Stimulated activated CD8-positive, alpha-beta memory T cell treated with anti-CD3 and anti-CD28 coated beads, Interleukin-4, amount 100 ng/mL, for 1 hour (primary cell): ENCODE measurements around the gene E2F2.

Experiments used
- DNase-seq, 2 donors: peaks; one replicate each; pipeline ENCODE4 v3.0.0-alpha.2; 2020; ENCODE audit warnings: low read depth in 2 of 2, low spot score in 1 of 2

The E2F2 gene

GRCh38 chr1:23563003-23563402 lies 32.0 kb upstream of the E2F2 start:
- no peak for DNase-seq

- no peak for DNase-seq
These were observed 31.3 kb upstream of the E2F2 start for GRCh38 chr1:23562137-23562876.

GRCh38 chr1:23561813-23562100 lies 30.7 kb upstream of the E2F2 start:
- DNase-seq, result no peak

GRCh38 chr1:23561076-23561812 lies 30.2 kb upstream of the E2F2 start:
- no peak for DNase-seq

GRCh38 chr1:23559985-23560741 lies 29.1 kb upstream of the E2F2 start:
- DNase-seq, result no peak

- peak; percentile 74 to 84 for DNase-seq
These were observed 28.3 kb upstream of the E2F2 start, which contains the start of gene ID3 for GRCh38 chr1:23559136-23559984. ID3 (minus strand) TSS chr1:23559501; CDS start chr1:23559426, 75 bp downstream.

GRCh38 chr1:23558872-23559135 lies 27.8 kb upstream of the E2F2 start:
- no peak for DNase-seq

GRCh38 chr1:23558140-23558871 lies 27.3 kb upstream of the E2F2 start:
- DNase-seq, result no peak

GRCh38 chr1:23557471-23558124 lies 26.6 kb upstream of the E2F2 start:
- DNase-seq, result no peak

- no peak for DNase-seq
These were observed 25.8 kb upstream of the E2F2 start for GRCh38 chr1:23556635-23557470.

- DNase-seq, result no peak
These were observed 25.1 kb upstream of the E2F2 start for GRCh38 chr1:23555986-23556634.

GRCh38 chr1:23555270-23555985 lies 24.4 kb upstream of the E2F2 start:
- no peak for DNase-seq

- peak; percentile 53 to 67 for DNase-seq
These were observed 23.6 kb upstream of the E2F2 start for GRCh38 chr1:23554481-23555269.

- no peak for DNase-seq
These were observed 23.1 kb upstream of the E2F2 start for GRCh38 chr1:23554127-23554480.

- DNase-seq, result no peak
These were observed 22.4 kb upstream of the E2F2 start for GRCh38 chr1:23553231-23554126.

- no peak for DNase-seq
These were observed 20.8 kb upstream of the E2F2 start for GRCh38 chr1:23551849-23552248.
